Vagina (tissue), 2 donors: ENCODE measurements around the gene RGS14. TPM values are rescaled to one million over a fixed set of nuclear protein-coding genes. Genes with fewer than 3 reads are reported as not detected.

ENCODE experiments used
- DNase-seq, 2 donors: peaks; one replicate each; pipeline ENCODE4 v3.0.0-alpha.2; 2017; ENCODE audit errors: extremely low spot score in 2 of 2
- H3K27ac ChIP-seq: fragments of 200-600 bp; sonication (generic); one replicate; pipeline ENCODE4 v1.5.1; 2019
- H3K27me3 ChIP-seq: fragments of 200-600 bp; sonication (generic); one replicate; pipeline ENCODE4 v1.5.1; 2019
- H3K36me3 ChIP-seq, 2 donors: fragments of 200-600 bp; sonication (generic); one replicate each; pipeline ENCODE4 v1.5.1; 2017 to 2019
- H3K4me1 ChIP-seq: fragments of 200-600 bp; sonication (generic); one replicate; pipeline ENCODE4 v1.5.1; 2019
- H3K4me3 ChIP-seq, 2 donors: fragments of 200-600 bp; sonication (generic); 1 replicate in 1 of 2; 2 replicates in 1 of 2; pipeline ENCODE4 v1.5.1; 2016 to 2019
- H3K9me3 ChIP-seq: fragments of 200-600 bp; sonication (generic); one replicate; pipeline ENCODE4 v1.5.1; 2019
- POLR2A ChIP-seq, 2 donors: fragments of 450-650 bp; IDR thresholded peaks; one replicate each; pipeline ENCODE4 v1.6.1; 2017; ENCODE audit warnings: antibody characterized with exemption in 2 of 2, mild to moderate bottlenecking in 2 of 2, moderate library complexity in 2 of 2
- POLR2AphosphoS5 ChIP-seq, 2 donors: sonication (generic); formaldehyde crosslinking; IDR thresholded peaks; one replicate each; pipeline ENCODE4 v1.9.0; 2017; ENCODE audit warnings: antibody characterized with exemption in 2 of 2, mild to moderate bottlenecking in 2 of 2, low read depth in 1 of 2; ENCODE audit not compliant: insufficient read depth in 1 of 2
- intact Hi-C: fragments of 100-400 bp; cut with DNase I; formaldehyde crosslinking; loops from one replicate; pipeline ENCODE4 v1.15.1; 2023
- total RNA-seq: library from RNA; depleted of rRNA; stranded (reverse); fragments of >200 nt; gene quantifications from one replicate; pipeline ENCODE4 v1.2.3, GENCODE V29; 2016
- TF ChIP-seq, protein P1 (sequence below), 3 experiments: fragments of 450-650 bp in 2 of 3; fragments of 200-600 bp in 1 of 3; sonication (generic) in 1 of 3; IDR thresholded peaks; one replicate each; pipeline ENCODE4 v1.5.1; 2017 to 2019; ENCODE audit warnings: antibody characterized with exemption in 3 of 3, mild to moderate bottlenecking in 2 of 3, moderate library complexity in 2 of 3

RGS14 gene, protein sequence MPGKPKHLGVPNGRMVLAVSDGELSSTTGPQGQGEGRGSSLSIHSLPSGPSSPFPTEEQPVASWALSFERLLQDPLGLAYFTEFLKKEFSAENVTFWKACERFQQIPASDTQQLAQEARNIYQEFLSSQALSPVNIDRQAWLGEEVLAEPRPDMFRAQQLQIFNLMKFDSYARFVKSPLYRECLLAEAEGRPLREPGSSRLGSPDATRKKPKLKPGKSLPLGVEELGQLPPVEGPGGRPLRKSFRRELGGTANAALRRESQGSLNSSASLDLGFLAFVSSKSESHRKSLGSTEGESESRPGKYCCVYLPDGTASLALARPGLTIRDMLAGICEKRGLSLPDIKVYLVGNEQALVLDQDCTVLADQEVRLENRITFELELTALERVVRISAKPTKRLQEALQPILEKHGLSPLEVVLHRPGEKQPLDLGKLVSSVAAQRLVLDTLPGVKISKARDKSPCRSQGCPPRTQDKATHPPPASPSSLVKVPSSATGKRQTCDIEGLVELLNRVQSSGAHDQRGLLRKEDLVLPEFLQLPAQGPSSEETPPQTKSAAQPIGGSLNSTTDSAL
- 49.1 TPM for total RNA-seq

DNA sequence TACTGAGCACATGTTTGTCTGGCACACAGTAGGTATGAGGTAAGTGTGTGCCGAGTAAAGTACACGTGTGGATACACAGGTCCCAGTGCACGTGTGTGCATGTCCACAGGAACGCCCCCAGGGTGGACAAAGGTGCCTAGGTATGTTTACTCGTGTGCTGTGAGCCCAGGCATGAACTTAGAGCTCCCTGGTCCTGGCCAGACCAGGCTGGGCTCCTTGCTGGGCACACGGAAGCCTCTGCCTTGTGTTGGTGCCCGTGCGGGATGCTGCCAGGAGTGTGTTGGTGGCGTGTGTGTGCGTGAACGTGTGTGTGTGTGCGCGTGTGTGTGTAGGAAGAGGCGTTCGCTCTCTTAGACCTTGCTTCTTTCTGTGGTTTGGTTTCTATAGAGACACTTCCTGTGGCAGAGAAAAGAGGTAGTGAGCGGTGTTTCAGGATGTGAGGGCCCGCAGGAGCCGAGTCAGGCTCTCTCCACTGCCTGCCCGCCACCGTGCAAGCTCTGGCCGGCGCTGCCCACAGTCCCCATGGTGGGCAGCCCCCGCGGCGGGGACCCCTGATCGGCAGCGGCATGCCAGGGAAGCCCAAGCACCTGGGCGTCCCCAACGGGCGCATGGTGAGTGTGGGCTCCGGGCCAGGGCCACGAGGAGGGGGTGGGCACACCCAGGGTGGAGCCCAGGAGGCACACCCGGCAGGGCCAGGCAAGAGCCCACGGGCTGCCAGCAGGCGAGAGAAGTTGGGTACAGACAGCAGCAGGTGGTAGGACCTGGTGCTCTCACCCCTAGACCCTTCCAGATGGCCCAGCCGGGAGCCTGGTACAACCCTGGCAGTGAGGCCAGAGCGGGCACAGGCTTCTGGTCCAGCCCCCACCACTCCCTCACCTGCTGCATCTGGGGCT is at the start of gene RGS14:
Gene RGS14, plus strand, starts transcription at position 466 of the 893 bp plus-strand sequence. Its CDS starts 101 bp downstream, at position 567.
- peaks cover 22% of the 10 kb centered on the region for H3K4me1 ChIP-seq
- H3K27me3 ChIP-seq = no peaks in the 10 kb centered on the region
- DNase-seq = no peak
- intact Hi-C loops = no loop called here
- TF ChIP-seq, protein P1, sequence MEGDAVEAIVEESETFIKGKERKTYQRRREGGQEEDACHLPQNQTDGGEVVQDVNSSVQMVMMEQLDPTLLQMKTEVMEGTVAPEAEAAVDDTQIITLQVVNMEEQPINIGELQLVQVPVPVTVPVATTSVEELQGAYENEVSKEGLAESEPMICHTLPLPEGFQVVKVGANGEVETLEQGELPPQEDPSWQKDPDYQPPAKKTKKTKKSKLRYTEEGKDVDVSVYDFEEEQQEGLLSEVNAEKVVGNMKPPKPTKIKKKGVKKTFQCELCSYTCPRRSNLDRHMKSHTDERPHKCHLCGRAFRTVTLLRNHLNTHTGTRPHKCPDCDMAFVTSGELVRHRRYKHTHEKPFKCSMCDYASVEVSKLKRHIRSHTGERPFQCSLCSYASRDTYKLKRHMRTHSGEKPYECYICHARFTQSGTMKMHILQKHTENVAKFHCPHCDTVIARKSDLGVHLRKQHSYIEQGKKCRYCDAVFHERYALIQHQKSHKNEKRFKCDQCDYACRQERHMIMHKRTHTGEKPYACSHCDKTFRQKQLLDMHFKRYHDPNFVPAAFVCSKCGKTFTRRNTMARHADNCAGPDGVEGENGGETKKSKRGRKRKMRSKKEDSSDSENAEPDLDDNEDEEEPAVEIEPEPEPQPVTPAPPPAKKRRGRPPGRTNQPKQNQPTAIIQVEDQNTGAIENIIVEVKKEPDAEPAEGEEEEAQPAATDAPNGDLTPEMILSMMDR (IDR thresholded peaks at IDR 0.05) = no peak
- TF ChIP-seq POLR2AphosphoS5 (IDR thresholded peaks at IDR 0.05; ENCODE audit: insufficient read depth in 1 of 2, low read depth in 1 of 2) (peak in 1 of 2 donors; percentile 52), POLR2A (IDR thresholded peaks at IDR 0.05) (no peak)
- no peak within 1 kb of the TSS for H3K27ac ChIP-seq
- H3K4me3 ChIP-seq = peak within 1 kb of the TSS; percentile 32 to 45
- H3K36me3 ChIP-seq = no peaks in the 10 kb centered on the region
- H3K9me3 ChIP-seq = no peaks in the 10 kb centered on the region

DNA sequence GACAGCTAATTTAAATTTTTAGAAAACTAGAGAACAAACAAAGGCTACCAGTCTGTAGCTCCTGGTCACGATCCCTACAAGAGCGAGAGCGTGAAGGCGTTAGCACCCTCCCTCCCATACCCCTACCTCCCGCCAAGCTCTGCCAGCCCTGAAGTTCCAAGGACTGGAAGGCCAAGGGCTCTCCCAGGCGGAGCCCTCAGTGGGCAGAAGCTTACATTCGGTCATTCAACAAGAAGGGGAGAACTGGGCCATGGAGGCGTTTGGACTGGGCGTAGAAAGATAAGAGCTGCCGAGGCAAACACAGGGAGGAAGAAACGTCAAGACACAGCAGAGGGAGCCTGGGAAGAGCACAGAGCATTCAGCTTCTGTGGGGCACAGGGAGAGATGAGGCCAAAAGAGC is 49.0 kb upstream of the RGS14 start:
- Histone ChIP-seq H3K9me3 (no peaks in the 10 kb centered on the region), H3K27ac (no peak overlapping the region), H3K36me3 (no peaks in the 10 kb centered on the region), H3K4me3 (no peak overlapping the region), H3K4me1 (peaks cover 53% of the 10 kb centered on the region), H3K27me3 (no peaks in the 10 kb centered on the region)
- TF ChIP-seq, protein P1 (IDR thresholded peaks at IDR 0.05) = no peak
- intact Hi-C loops = loop anchor here (10.0 kb wide), 1 partner anchor 194 kb away; no protein-coding TSS in a partner anchor
- peak in 1 of 2 donors; percentile 71 for DNase-seq

DNA sequence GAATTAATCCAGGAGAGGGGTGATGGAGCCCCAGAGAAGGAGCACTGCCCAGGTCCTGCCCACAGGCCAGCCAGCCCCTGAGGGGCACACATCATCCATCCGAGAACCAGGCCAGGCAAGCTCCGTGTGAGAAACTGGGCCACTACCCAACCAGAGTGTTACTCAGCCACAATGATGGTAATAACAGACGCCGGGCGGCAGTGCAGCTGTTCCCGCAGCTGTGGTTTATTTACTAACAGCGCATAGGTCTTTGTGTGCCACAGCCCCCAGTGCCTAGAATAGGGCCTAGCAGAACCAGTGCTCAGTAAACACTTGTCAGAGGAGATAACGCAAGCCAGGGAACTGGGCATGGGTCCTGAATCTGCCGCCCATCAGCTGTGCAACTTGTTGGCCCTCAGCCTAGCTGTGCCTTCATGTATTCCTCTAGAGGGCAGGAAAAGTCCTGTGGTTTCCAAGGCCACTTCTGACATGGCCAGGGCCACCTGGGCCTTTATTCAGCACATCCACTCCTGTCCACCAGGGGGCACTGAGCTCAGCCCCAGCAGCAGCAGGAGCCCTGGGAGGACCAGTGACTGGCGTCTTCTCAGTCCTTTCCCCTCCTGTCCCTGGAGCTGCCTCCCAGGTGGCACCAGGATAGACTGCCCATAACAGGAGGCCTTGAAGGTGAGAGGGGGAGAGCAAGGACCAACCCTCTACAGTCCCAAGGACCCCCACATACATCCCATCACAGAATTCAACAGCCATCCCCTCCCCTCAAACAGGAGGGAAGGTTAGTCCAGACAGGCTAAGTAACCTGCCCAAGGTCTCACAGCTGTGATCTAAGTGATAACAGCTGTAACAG is 48.2 kb upstream of the RGS14 start:
- intact Hi-C loops = loop anchor here (10.0 kb wide), 2 partner anchors 145 to 195 kb away; no protein-coding TSS in a partner anchor
- Histone ChIP-seq H3K27me3 (no peaks in the 10 kb centered on the region), H3K36me3 (no peaks in the 10 kb centered on the region), H3K9me3 (no peaks in the 10 kb centered on the region), H3K27ac (no peak overlapping the region), H3K4me3 (no peak overlapping the region), H3K4me1 (peaks cover 46% of the 10 kb centered on the region)
- peak in 1 of 2 donors; percentile 86 for DNase-seq
- TF ChIP-seq, protein P1 (IDR thresholded peaks at IDR 0.05) = peak; percentile 34 to 62 (median 44)
- TF ChIP-seq POLR2AphosphoS5 (IDR thresholded peaks at IDR 0.05; ENCODE audit: insufficient read depth in 1 of 2, low read depth in 1 of 2) (no peak), POLR2A (IDR thresholded peaks at IDR 0.05) (no peak)

DNA sequence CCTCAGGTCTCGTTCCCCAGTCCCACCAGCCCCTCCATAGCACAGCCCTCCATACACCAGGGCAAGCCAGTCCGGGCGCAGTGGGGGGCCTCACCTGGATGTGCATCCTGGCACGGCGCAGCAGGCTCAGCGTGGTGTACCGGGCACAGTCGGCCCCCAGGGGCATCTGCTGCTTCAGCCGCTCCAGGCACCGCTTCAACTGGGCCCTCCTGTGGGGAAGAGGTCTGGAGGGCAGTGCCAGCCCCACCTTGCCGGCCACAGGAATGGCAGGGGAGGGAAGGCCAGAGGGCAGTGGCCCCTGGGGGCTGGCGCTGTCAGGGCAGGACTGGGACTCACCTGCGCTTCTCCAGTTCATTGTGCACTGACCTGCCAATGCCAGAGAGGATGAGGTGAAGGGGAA is 47.4 kb upstream of the RGS14 start:
- Histone ChIP-seq H3K27me3 (no peaks in the 10 kb centered on the region), H3K36me3 (no peaks in the 10 kb centered on the region), H3K9me3 (no peaks in the 10 kb centered on the region), H3K4me1 (peaks cover 39% of the 10 kb centered on the region), H3K4me3 (no peak overlapping the region), H3K27ac (no peak overlapping the region)
- TF ChIP-seq, protein P1 (IDR thresholded peaks at IDR 0.05) = no peak
- TF ChIP-seq POLR2A (IDR thresholded peaks at IDR 0.05) (no peak), POLR2AphosphoS5 (IDR thresholded peaks at IDR 0.05; ENCODE audit: insufficient read depth in 1 of 2, low read depth in 1 of 2) (no peak)
- intact Hi-C loops = loop anchor here (10.0 kb wide), 1 partner anchor 144 kb away; no protein-coding TSS in a partner anchor
- no peak for DNase-seq
